ENCODE results near the gene DAAM1.

- TF ChIP-seq CTCF (IDR thresholded peaks at IDR 0.05) (no peak), JUN (CRISPR knock-in tag; IDR thresholded peaks at IDR 0.05) (no peak), ATF3 (CRISPR knock-in tag; conservative IDR thresholded peaks at IDR 0.05) (no peak), ATF2 (CRISPR knock-in tag; IDR thresholded peaks at IDR 0.05; ENCODE audit: borderline replicate concordance, low read depth) (no peak), USF2 (CRISPR knock-in tag; IDR thresholded peaks at IDR 0.05) (no peak), KAT7 (CRISPR knock-in tag; IDR thresholded peaks at IDR 0.05; ENCODE audit: borderline replicate concordance) (no peak), SP1 (CRISPR knock-in tag; conservative IDR thresholded peaks at IDR 0.05) (no peak), MAX (CRISPR knock-in tag; IDR thresholded peaks at IDR 0.05) (no peak), ZNF263 (CRISPR knock-in tag; IDR thresholded peaks at IDR 0.05; ENCODE audit: low read depth) (no peak), E2F1 (CRISPR knock-in tag; IDR thresholded peaks at IDR 0.05) (no peak), SMAD3 (CRISPR knock-in tag; IDR thresholded peaks at IDR 0.05; ENCODE audit: borderline replicate concordance) (no peak)
Measured at GRCh38 chr14:59342516-59343484, 154.3 kb downstream of the DAAM1 start.
